ENCODE data around the gene BMP6.
A peak's percentile ranks its signal among the peaks of the same experiment; 100 is the strongest.

BMP6 gene

DNA sequence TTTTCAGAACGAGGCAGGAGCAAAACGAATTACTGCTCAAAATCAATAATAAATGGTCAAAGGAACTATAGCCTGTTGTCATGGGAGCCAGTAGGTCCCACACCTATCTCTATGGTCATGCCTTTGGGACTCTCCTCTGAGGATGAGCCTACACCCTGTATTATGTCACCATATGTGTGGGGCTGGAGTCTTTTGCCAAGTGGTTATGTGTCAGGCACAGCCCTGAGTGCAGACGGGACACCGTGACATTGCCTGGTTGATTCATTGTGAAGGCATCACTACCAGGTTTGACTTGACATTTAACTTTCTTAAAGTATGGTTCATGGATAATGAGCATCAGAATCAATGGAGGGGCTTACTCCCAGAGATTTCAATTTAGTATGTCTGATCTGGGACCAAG, 23.6 kb downstream of the BMP6 start:
- DNase-seq (ENCODE audit: low read depth), result no peak
- H3K4me3 ChIP-seq (ENCODE audit: control insufficient read depth, low read depth, low read length), result no peak overlapping the region
- TF ChIP-seq, protein P1, sequence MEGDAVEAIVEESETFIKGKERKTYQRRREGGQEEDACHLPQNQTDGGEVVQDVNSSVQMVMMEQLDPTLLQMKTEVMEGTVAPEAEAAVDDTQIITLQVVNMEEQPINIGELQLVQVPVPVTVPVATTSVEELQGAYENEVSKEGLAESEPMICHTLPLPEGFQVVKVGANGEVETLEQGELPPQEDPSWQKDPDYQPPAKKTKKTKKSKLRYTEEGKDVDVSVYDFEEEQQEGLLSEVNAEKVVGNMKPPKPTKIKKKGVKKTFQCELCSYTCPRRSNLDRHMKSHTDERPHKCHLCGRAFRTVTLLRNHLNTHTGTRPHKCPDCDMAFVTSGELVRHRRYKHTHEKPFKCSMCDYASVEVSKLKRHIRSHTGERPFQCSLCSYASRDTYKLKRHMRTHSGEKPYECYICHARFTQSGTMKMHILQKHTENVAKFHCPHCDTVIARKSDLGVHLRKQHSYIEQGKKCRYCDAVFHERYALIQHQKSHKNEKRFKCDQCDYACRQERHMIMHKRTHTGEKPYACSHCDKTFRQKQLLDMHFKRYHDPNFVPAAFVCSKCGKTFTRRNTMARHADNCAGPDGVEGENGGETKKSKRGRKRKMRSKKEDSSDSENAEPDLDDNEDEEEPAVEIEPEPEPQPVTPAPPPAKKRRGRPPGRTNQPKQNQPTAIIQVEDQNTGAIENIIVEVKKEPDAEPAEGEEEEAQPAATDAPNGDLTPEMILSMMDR (IDR thresholded peaks at IDR 0.05; ENCODE audit: control insufficient read depth, insufficient read depth, low read depth, low read length, missing control alignments), result no peak

DNA sequence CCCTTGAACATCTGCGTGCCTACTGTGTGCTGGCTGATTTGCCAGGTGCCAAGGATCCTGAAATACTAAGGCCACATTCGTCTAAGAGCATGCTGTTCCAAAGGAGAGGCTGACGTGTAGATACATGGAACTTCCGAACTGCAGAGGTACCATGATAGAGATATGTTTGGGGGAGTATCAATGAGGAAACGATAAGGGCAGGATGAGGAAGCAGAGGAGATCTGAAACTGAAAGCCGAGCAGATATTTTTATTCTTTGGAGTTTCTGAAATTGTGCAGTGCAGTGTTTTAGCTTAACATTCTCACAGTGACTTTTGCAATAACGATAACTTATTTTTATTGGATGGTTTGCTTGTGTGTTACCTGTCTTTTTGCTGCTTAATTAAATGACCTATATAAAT, 24.3 kb downstream of the BMP6 start:
- no peak overlapping the region for H3K4me3 ChIP-seq (ENCODE audit: control insufficient read depth, low read depth, low read length)
- TF ChIP-seq, protein P1 (IDR thresholded peaks at IDR 0.05; ENCODE audit: control insufficient read depth, insufficient read depth, low read depth, low read length, missing control alignments), result no peak
- DNase-seq (ENCODE audit: low read depth), result no peak

DNA sequence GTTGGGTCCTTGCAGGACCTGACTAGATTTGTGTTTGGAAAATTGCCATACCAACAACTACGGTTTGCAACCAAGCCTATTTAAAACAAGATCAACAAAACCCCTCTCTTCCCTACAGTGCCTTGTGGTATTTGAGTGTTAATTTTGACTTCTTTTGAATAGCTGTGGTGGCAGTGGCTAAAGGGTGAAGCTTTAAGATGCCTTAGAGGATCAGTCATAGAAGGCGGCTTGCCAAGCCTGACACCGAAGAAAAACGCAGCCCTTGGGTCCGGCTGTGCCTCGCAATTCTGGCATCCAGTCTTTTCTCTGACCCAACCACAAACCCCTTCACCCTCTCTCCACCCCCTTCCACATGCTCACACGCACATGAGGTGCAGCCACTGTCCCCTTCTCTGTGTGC, 32.6 kb downstream of the BMP6 start:
- peak; percentile 85 for DNase-seq (ENCODE audit: low read depth)
- H3K4me3 ChIP-seq (ENCODE audit: control insufficient read depth, low read depth, low read length), result no peak overlapping the region
- TF ChIP-seq, protein P1 (IDR thresholded peaks at IDR 0.05; ENCODE audit: control insufficient read depth, insufficient read depth, low read depth, low read length, missing control alignments), result no peak

DNA sequence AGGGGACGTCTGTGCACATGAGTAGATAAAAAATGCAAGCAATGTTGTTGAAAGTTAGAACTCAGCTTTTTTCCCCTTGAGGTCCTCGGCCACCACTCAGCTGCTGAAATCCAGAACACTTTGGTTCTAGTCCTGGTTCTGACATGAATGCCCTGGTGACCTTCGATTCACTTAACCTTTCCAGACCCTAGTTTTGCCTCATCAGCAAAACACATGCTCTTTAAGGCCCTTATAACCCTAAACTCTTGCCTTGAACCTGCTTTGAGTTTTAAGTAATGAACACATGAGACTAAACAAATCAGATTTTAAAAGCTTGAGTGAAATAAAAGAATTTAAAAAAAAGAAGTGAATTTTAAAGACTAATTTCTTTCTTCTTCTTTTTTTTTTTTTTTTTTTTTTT, 33.4 kb downstream of the BMP6 start:
- TF ChIP-seq, protein P1 (IDR thresholded peaks at IDR 0.05; ENCODE audit: control insufficient read depth, insufficient read depth, low read depth, low read length, missing control alignments), result no peak
- no peak for DNase-seq (ENCODE audit: low read depth)
- H3K4me3 ChIP-seq (ENCODE audit: control insufficient read depth, low read depth, low read length), result no peak overlapping the region

DNA sequence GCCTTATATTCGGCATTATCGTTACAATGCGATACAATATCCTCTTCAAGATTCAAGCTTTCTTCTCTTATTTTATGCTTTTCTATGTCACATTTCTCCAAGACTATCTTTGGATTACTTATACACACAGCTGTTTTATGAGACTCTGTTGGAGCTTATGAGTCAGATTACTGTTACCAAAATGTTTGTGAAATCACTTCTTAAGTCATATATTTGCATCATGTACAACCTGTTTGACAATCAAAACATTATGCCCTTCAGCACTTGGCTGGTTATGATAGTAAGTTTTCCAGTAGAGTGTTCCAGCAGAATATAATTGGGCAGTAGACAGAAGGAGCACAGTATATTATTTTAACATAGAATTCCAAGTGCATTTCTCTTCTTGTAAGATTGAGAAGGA, 35.2 kb downstream of the BMP6 start:
- DNase-seq (ENCODE audit: low read depth), result peak; percentile 72
- no peak overlapping the region for H3K4me3 ChIP-seq (ENCODE audit: control insufficient read depth, low read depth, low read length)
- TF ChIP-seq, protein P1 (IDR thresholded peaks at IDR 0.05; ENCODE audit: control insufficient read depth, insufficient read depth, low read depth, low read length, missing control alignments), result no peak

DNA sequence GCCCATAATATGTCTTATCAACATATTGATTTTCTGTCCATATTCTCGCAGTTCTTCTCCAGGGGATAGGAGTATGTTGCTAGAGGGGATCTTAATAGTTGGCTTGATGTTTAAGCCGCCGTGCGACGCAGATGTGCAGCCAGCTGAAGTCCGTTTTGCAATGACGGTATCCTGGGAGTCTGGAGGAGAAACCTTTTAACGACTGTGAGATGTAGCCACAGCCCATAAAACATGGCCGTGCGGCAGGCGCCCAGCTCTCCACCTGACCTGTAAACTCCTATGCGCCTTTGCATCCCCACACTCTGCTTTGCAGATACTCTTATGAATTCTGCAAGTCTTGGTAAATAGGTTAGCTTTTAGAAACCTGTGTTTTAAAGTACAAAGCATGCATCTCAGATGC, 36.9 kb downstream of the BMP6 start:
- no peak for DNase-seq (ENCODE audit: low read depth)

More for the DNA sequence above, 36.9 kb downstream of the BMP6 start:
- no peak overlapping the region for H3K4me3 ChIP-seq (ENCODE audit: control insufficient read depth, low read depth, low read length)
- TF ChIP-seq, protein P1 (IDR thresholded peaks at IDR 0.05; ENCODE audit: control insufficient read depth, insufficient read depth, low read depth, low read length, missing control alignments), result no peak

Measured in AG09309 (cell line).